HG02759 (cell line): Measurements from ENCODE around the gene ROBO1.

Experiments used
- ATAC-seq: cut with Tn5 transposase; IDR thresholded peaks from one replicate; pipeline ENCODE4 v1.9.1; 2021; ENCODE audit warnings: mild to moderate bottlenecking, moderate library complexity; ENCODE audit not compliant: unreplicated experiment

The ROBO1 gene

GRCh38 chr3:79672075-79672474 is 95.7 kb downstream of the ROBO1 start:
- ATAC-seq: no peak

GRCh38 chr3:79670178-79670577 is 97.6 kb downstream of the ROBO1 start:
- no peak for ATAC-seq

- ATAC-seq: no peak
Observed at GRCh38 chr3:79664455-79664854, 103.3 kb downstream of the ROBO1 start.

GRCh38 chr3:79661896-79662295 is 105.9 kb downstream of the ROBO1 start:
- ATAC-seq: no peak

- no peak for ATAC-seq
Observed at GRCh38 chr3:79657076-79657475, 110.7 kb downstream of the ROBO1 start.

- no peak for ATAC-seq
Observed at GRCh38 chr3:79654019-79654418, 113.8 kb downstream of the ROBO1 start.

GRCh38 chr3:79653266-79653830 is 114.5 kb downstream of the ROBO1 start:
- ATAC-seq: no peak

GRCh38 chr3:79651536-79652065 is 116.2 kb downstream of the ROBO1 start:
- no peak for ATAC-seq

- ATAC-seq: no peak
Observed at GRCh38 chr3:79639855-79640254, 127.9 kb downstream of the ROBO1 start.

- ATAC-seq: no peak
Observed at GRCh38 chr3:79636372-79636771, 131.4 kb downstream of the ROBO1 start.

GRCh38 chr3:79632842-79633241 is 135.0 kb downstream of the ROBO1 start:
- no peak for ATAC-seq

GRCh38 chr3:79618883-79619282 is 148.9 kb downstream of the ROBO1 start:
- ATAC-seq: no peak

- no peak for ATAC-seq
Observed at GRCh38 chr3:79606414-79606813, 161.4 kb downstream of the ROBO1 start.

GRCh38 chr3:79604681-79605080 is 163.1 kb downstream of the ROBO1 start:
- ATAC-seq: no peak

- ATAC-seq: no peak
Observed at GRCh38 chr3:79602385-79602784, 165.4 kb downstream of the ROBO1 start.

GRCh38 chr3:79598594-79598993 is 169.2 kb downstream of the ROBO1 start:
- no peak for ATAC-seq

- no peak for ATAC-seq
Observed at GRCh38 chr3:79597709-79598108, 170.1 kb downstream of the ROBO1 start.

GRCh38 chr3:79587150-79587549 is 180.6 kb downstream of the ROBO1 start:
- ATAC-seq: no peak

- ATAC-seq: no peak
Observed at GRCh38 chr3:79586232-79586631, 181.6 kb downstream of the ROBO1 start.

- ATAC-seq: no peak
Observed at GRCh38 chr3:79572930-79573329, 194.9 kb downstream of the ROBO1 start.

GRCh38 chr3:79568938-79569337 is 198.9 kb downstream of the ROBO1 start:
- no peak for ATAC-seq

- no peak for ATAC-seq
Observed at GRCh38 chr3:79564192-79564591, 203.6 kb downstream of the ROBO1 start.

GRCh38 chr3:79560698-79561097 is 207.1 kb downstream of the ROBO1 start:
- ATAC-seq: no peak
